IPS-15b (cell line): ENCODE data around the gene CDKAL1.
"Not testable (repeated sequence)": the region's sequence is repeated elsewhere in the genome, so short reads cannot be mapped to it uniquely, and the experiment has no call there.

Source experiments
- H3K27me3 ChIP-seq: one replicate; pipeline ENCODE4 v1.6.1; 2013; ENCODE audit warnings: low read length; ENCODE audit not compliant: control insufficient read depth, insufficient read depth
- H3K36me3 ChIP-seq: one replicate; pipeline ENCODE4 v1.6.1; 2013; ENCODE audit warnings: low read length; ENCODE audit not compliant: control insufficient read depth, insufficient read depth
- H3K4me1 ChIP-seq: one replicate; pipeline ENCODE4 v1.6.1; 2013; ENCODE audit warnings: mild to moderate bottlenecking, low read length; ENCODE audit not compliant: control insufficient read depth, insufficient read depth
- H3K4me3 ChIP-seq: one replicate; pipeline ENCODE4 v1.5.1; 2013; ENCODE audit warnings: low read depth, low read length
- H3K9ac ChIP-seq: one replicate; pipeline ENCODE4 v1.6.1; 2013; ENCODE audit warnings: low read depth, mild to moderate bottlenecking, low read length
- H3K9me3 ChIP-seq: one replicate; pipeline ENCODE4 v1.6.1; 2013; ENCODE audit warnings: mild to moderate bottlenecking, low read length; ENCODE audit not compliant: control insufficient read depth, insufficient read depth

Gene CDKAL1

DNA sequence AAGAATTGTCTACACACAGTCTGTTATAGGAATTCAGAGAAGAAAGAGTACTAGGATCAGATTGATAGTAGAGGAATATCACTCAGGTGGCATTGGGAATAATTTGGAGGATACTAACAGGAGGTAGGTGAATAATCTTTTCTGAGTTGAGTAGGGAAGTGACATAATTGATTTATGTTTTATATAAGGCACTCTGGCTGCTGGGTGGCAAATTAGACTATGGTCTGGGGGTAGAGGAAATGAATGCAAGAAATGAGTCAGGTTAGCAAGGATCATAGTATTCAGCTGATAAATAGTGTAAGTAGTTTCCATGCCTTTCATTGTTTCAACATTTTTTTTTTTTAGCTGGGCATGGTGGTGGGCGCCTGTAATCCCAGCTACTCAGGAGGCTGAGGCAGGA is 113.3 kb downstream of the CDKAL1 start:
- Histone ChIP-seq H3K4me3 (no peak overlapping the region), H3K9me3 (no peaks in the 10 kb centered on the region), H3K4me1 (no peaks in the 10 kb centered on the region), H3K36me3 (no peaks in the 10 kb centered on the region), H3K9ac (no peak overlapping the region), H3K27me3 (no peaks in the 10 kb centered on the region)

- H3K9ac ChIP-seq, H3K27me3 ChIP-seq, H3K9me3 ChIP-seq, H3K36me3 ChIP-seq, H3K4me3 ChIP-seq, H3K4me1 ChIP-seq: not testable (repeated sequence)
These were observed 115.6 kb downstream of the CDKAL1 start for GRCh38 chr6:20649696-20650470.

GRCh38 chr6:20652299-20653084 is 118.2 kb downstream of the CDKAL1 start:
- Histone ChIP-seq H3K4me1 (no peaks in the 10 kb centered on the region), H3K27me3 (no peaks in the 10 kb centered on the region), H3K9ac (no peak overlapping the region), H3K36me3 (no peaks in the 10 kb centered on the region), H3K9me3 (no peaks in the 10 kb centered on the region), H3K4me3 (no peak overlapping the region)

DNA sequence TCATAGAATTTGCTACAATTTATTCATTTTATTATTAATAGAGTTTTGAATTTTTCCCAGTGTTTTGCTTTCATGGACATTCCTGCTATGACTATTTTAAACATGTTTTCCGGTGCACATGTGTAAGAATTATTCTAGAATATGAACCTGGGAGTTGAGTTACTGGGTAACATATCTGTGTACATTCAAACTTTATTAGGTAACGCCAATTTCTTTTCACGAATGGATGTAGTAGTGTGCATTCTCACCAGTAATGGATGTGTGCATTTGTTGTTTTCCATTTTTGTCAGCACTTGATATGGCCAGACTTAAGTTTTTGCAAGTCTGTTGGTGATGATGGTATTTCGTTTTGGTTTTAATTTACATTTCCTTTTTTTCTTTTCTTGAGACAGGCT is 118.8 kb downstream of the CDKAL1 start:
- no peaks in the 10 kb centered on the region for H3K4me1 ChIP-seq
- H3K9me3 ChIP-seq: no peaks in the 10 kb centered on the region
- no peaks in the 10 kb centered on the region for H3K27me3 ChIP-seq
- H3K4me3 ChIP-seq: no peak overlapping the region
- no peaks in the 10 kb centered on the region for H3K36me3 ChIP-seq
- no peak overlapping the region for H3K9ac ChIP-seq

GRCh38 chr6:20655317-20655716 is 121.1 kb downstream of the CDKAL1 start:
- H3K27me3 ChIP-seq: no peaks in the 10 kb centered on the region
- no peak overlapping the region for H3K9ac ChIP-seq
- no peak overlapping the region for H3K4me3 ChIP-seq
- H3K9me3 ChIP-seq: no peaks in the 10 kb centered on the region
- no peaks in the 10 kb centered on the region for H3K36me3 ChIP-seq
- no peaks in the 10 kb centered on the region for H3K4me1 ChIP-seq

- Histone ChIP-seq H3K36me3 (no peaks in the 10 kb centered on the region), H3K9ac (no peak overlapping the region), H3K4me1 (peaks cover 6% of the 10 kb centered on the region), H3K4me3 (no peak overlapping the region), H3K9me3 (no peaks in the 10 kb centered on the region), H3K27me3 (no peaks in the 10 kb centered on the region)
These were observed 123.1 kb downstream of the CDKAL1 start for GRCh38 chr6:20657274-20657800.

- H3K9ac ChIP-seq: no peak overlapping the region
- no peaks in the 10 kb centered on the region for H3K9me3 ChIP-seq
- H3K27me3 ChIP-seq: no peaks in the 10 kb centered on the region
- H3K4me3 ChIP-seq: no peak overlapping the region
- H3K4me1 ChIP-seq: peaks cover 6% of the 10 kb centered on the region
- no peaks in the 10 kb centered on the region for H3K36me3 ChIP-seq
These were observed 123.8 kb downstream of the CDKAL1 start for GRCh38 chr6:20658053-20658452.

DNA sequence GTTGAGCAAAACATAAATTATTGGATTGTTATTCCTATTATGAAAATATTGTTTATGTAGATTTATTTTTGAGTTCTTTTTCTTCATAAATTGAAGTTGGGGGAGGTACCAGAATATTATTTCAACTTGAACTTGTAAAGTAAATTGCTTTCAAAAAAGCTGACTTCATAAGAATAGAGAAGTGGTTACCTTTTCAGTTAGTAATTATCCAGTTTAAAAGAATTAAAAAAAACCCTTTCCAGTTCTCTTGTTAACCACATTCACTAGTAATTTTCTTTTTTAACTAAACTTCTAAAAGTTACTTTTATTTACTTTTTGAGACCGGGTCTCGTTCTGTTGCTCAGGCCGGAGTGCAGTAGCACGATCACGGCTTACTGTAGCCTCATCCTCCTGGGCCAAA is 124.3 kb downstream of the CDKAL1 start:
- H3K27me3 ChIP-seq: no peaks in the 10 kb centered on the region
- no peak overlapping the region for H3K9ac ChIP-seq
- H3K4me3 ChIP-seq: no peak overlapping the region
- H3K9me3 ChIP-seq: no peaks in the 10 kb centered on the region
- no peaks in the 10 kb centered on the region for H3K36me3 ChIP-seq
- H3K4me1 ChIP-seq: peaks cover 6% of the 10 kb centered on the region

- Histone ChIP-seq H3K36me3 (no peaks in the 10 kb centered on the region), H3K9me3 (no peaks in the 10 kb centered on the region), H3K9ac (no peak overlapping the region), H3K4me1 (peaks cover 6% of the 10 kb centered on the region), H3K27me3 (no peaks in the 10 kb centered on the region), H3K4me3 (no peak overlapping the region)
These were observed 126.3 kb downstream of the CDKAL1 start for GRCh38 chr6:20660534-20660933.

- Histone ChIP-seq H3K36me3 (no peaks in the 10 kb centered on the region), H3K4me3 (no peak overlapping the region), H3K9ac (no peak overlapping the region), H3K4me1 (peaks cover 6% of the 10 kb centered on the region), H3K27me3 (no peaks in the 10 kb centered on the region), H3K9me3 (no peaks in the 10 kb centered on the region)
These were observed 127.5 kb downstream of the CDKAL1 start for GRCh38 chr6:20661721-20662120.

DNA sequence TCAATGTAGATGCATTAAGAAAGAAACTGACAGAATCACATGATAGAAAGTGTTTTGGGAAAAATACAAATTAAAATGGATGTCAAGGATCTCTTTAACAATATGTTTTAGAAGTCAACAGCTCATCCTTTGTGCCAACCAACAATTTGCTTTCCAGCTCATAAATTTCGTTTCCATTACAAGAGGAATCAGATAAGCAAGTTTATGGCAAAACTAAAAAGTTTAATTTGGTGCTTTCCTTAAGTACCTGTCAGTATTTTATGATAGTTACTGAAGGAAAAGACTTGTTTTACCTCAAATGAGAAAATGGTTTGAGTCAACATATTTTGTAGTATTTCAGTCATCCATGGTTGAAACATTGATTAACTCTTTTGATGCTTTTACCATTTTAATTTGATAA is 130.0 kb downstream of the CDKAL1 start:
- no peaks in the 10 kb centered on the region for H3K9me3 ChIP-seq
- H3K4me1 ChIP-seq: peaks cover 9% of the 10 kb centered on the region
- no peaks in the 10 kb centered on the region for H3K27me3 ChIP-seq
- H3K9ac ChIP-seq: no peak overlapping the region
- no peaks in the 10 kb centered on the region for H3K36me3 ChIP-seq
- no peak overlapping the region for H3K4me3 ChIP-seq

DNA sequence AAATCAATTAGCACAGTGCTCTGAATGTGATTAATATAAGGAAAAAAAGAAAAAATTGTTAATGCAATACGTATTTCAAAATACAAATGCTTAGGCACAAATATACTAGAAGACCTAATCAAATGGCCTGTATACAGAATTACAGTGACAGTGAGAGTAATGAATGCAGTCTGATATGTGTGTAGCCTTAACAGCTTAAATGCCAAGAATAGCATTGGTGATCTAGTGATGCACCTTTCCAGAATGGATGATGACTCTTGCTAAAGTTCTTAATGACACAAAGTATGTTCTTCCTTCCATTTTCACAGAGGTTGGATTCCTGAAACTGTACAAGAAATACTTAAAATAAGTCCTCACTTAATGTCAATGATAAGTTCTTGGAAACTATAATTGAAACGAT is 131.0 kb downstream of the CDKAL1 start:
- peaks cover 9% of the 10 kb centered on the region for H3K4me1 ChIP-seq
- no peak overlapping the region for H3K9ac ChIP-seq
- no peak overlapping the region for H3K4me3 ChIP-seq
- H3K27me3 ChIP-seq: no peaks in the 10 kb centered on the region
- no peaks in the 10 kb centered on the region for H3K36me3 ChIP-seq
- H3K9me3 ChIP-seq: no peaks in the 10 kb centered on the region
